GM10266 (cell line): ENCODE measurements around the gene FCRL6.

ENCODE experiments used
- DNase-seq: peaks from one replicate; pipeline ENCODE4 v3.0.0; 2012; ENCODE audit errors: extremely low spot score
- TF ChIP-seq, protein P1 (sequence below): IDR thresholded peaks from 2 replicates; pipeline ENCODE4 v1.5.1; 2012; ENCODE audit warnings: mild to moderate bottlenecking, low read depth; ENCODE audit not compliant: control insufficient read depth, insufficient read depth; ENCODE audit errors: missing control alignments

Gene FCRL6

DNA sequence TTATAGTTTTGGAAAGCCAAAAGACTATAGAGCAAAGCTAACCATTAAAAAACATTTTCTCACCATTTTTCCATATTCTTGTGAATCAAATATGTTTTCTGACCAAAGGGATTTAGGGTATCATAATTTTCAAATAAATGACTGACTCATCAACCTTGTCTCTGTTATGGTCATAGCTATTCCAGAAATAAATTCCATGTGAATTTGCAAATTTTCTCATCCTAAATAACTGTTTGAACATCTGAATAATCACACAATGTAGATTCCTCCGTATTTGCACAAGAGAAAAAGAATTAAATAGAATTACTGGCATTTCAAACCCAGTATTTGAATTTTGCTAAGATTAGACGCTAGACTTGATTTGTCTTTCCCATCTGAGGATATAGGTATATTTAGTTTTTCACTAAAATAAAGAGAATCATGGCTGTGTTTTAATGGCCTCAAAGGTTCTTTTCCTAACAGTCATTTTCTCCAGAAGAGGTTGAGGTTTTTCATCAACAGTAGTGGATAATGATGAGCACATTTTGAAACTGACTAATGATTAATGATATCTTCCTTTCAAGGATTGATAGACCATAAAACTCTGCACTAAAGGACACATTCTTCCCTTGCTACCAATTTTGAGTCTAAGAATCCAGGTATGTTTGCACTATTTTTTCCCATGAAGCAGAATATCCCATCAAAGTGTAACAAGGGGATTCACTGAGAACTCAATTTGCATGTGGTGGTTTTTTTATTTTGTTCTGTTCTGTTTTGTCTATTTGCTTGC lies 30.8 kb upstream of the FCRL6 start:
- TF ChIP-seq, protein P1, sequence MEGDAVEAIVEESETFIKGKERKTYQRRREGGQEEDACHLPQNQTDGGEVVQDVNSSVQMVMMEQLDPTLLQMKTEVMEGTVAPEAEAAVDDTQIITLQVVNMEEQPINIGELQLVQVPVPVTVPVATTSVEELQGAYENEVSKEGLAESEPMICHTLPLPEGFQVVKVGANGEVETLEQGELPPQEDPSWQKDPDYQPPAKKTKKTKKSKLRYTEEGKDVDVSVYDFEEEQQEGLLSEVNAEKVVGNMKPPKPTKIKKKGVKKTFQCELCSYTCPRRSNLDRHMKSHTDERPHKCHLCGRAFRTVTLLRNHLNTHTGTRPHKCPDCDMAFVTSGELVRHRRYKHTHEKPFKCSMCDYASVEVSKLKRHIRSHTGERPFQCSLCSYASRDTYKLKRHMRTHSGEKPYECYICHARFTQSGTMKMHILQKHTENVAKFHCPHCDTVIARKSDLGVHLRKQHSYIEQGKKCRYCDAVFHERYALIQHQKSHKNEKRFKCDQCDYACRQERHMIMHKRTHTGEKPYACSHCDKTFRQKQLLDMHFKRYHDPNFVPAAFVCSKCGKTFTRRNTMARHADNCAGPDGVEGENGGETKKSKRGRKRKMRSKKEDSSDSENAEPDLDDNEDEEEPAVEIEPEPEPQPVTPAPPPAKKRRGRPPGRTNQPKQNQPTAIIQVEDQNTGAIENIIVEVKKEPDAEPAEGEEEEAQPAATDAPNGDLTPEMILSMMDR = no peak

DNA sequence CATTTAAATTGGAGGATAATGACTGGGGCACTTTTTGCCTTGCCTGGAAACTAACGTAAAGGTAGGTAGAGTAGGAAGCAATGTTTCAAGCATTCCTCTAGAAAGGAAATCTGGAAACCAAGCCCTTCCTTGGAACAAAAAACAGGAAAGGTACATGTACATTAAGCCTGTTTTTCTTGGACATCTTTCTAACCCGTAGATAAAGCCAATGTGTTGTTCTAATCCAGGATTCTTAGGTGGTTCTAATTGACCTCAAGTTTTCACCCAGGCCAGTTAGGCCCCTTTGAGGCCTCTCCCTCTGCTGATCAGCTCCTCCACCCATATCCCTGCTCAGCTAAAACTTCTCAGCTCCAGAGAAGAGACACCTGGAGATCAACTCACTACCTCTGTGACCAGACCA lies 27.7 kb upstream of the FCRL6 start:
- TF ChIP-seq, protein P1 = no peak
- DNase-seq = no peak

More for the DNA sequence above, 30.8 kb upstream of the FCRL6 start:
- no peak for DNase-seq

DNA sequence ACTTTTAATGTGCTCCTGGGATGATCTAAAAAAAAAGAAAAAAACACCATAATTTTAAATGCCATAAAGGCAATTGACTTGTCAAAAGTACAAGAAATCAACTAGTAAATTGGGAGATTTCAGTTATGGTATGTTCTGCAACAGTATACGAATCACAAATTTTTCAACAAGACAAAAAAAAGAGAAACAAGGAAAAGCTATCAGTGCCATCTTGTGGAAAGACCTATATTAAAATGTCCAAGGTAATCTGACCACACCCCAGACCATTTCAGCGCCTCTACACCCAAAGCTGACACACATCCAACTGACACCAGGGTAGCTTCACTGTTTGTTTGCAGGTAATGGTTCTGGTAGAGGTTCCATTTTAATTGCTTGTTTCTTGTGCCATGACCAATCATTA lies 26.4 kb upstream of the FCRL6 start:
- no peak for DNase-seq
- TF ChIP-seq, protein P1 = no peak

DNA sequence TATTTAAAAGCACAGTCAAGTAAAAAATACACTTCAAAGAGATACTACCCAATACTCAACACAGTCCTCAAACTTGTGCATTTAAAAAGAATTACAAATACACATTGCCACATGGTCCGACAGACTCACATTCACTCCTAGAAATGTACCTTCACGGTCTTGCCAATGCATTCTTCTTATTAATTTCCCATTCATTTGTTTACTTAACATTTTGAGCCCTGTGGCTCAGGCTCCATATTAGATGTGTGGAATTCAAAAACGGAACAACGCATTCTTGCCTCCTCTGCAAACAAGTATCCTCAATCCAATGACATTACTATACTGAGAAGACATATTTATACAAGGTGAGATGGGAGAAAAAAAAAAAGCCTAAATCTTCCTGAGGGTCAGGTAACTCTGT lies 23.9 kb upstream of the FCRL6 start:
- no peak for DNase-seq
- TF ChIP-seq, protein P1 = no peak

DNA sequence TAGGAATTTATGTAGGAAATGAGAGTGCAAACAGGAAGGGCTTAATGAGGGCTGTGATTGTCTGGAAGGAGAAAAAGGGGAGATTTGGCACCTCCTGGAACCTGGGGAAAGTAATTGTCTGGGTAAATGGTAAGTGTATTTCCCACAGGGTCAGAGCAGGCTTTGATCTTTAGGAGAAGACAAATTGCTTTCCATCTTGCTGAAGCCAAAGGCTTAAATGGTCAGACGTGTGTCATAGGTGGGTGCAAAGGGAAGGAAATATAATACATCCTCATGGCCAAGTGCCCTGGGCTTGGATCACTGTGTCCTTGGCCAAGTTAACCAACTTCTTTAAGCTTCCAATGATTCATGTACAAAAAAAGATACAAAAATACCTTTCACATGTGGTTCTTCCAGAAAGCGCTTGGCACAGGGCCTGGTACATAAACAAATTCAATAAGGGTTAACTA lies 22.7 kb upstream of the FCRL6 start:
- DNase-seq = no peak
- TF ChIP-seq, protein P1 = no peak

DNA sequence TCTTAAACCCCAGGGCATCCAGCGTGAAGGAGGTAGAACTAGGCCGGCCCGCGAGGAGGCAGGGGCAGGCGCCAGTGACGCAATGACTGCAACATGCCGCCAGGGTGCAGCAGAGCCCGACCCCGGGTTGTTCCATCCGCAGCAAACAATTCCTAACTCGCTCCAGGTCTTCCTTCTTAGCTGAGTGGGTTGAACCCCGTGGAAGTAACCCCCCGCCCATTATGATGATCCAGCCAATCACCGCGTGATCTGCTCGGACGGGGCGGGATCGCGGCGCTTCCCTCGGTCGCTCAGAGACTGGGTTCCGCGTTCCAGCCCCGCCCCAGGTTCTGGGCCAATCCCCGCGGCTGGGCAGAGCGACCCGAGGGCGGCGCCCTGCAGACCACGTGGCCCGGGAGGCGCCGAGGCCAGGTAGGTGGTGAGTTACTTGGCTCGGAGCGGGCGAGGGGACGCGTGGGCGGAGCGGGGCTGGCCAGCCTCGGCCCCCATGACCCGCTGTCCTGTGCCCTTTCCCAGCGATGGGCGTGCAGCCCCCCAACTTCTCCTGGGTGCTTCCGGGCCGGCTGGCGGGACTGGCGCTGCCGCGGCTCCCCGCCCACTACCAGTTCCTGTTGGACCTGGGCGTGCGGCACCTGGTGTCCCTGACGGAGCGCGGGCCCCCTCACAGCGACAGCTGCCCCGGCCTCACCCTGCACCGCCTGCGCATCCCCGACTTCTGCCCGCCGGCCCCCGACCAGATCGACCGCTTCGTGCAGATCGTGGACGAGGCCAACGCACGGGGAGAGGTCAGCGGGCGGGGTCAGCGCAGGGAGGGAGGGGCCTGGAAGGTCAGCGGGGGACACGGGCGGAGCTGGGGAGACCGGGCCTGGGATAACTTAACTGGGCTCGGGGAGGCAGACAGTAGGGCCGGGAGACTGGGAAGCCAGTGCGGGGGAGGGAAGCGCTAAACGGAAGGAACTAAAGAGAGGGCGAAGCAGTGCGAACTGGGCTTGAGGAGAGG lies 21.3 kb upstream of the FCRL6 start, which contains the start of gene DUSP23:
Gene DUSP23, plus strand, starts transcription at position 380 of the 1,000 bp plus-strand sequence. Its CDS starts 139 bp downstream, at position 519.
- TF ChIP-seq, protein P1 = peak; percentile 82
- DNase-seq = peak; percentile 96
